ENCODE data around the gene PLCXD1.

DNA sequence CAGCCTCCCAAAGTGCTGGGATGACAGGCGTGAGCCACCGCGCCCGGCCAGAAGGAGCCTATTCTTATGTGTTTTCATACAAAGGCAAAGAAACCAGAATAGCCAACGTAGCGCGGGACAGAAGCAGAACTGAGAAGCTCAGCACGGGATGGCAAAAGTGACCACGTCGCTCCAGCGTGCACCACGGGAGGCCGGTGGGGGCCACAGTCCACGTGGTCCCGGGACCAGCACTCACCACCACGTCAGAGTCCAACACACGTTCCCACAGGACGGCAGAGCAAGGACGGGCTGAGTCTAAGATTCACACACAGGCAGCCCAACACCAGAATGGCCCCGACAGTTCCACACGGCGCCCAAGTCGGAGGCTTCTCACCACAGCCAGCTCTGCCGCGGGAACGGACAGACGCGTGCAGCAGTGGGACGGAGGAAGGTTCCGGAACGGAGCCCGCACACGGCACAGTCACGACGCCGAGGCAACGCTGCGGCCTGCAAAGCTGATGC, 56.2 kb downstream of the PLCXD1 start:
- TF ChIP-seq, protein P1, sequence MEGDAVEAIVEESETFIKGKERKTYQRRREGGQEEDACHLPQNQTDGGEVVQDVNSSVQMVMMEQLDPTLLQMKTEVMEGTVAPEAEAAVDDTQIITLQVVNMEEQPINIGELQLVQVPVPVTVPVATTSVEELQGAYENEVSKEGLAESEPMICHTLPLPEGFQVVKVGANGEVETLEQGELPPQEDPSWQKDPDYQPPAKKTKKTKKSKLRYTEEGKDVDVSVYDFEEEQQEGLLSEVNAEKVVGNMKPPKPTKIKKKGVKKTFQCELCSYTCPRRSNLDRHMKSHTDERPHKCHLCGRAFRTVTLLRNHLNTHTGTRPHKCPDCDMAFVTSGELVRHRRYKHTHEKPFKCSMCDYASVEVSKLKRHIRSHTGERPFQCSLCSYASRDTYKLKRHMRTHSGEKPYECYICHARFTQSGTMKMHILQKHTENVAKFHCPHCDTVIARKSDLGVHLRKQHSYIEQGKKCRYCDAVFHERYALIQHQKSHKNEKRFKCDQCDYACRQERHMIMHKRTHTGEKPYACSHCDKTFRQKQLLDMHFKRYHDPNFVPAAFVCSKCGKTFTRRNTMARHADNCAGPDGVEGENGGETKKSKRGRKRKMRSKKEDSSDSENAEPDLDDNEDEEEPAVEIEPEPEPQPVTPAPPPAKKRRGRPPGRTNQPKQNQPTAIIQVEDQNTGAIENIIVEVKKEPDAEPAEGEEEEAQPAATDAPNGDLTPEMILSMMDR (IDR thresholded peaks at IDR 0.05; ENCODE audit: borderline replicate concordance, extremely low read depth, low read length, poor library complexity, severe bottlenecking): no peak
- TF ChIP-seq EZH2 (IDR thresholded peaks at IDR 0.05; ENCODE audit: borderline replicate concordance, low read depth, low read length, severe bottlenecking): no peak

All from DND-41 (cell line).